CD4-positive, alpha-beta T cell treated with Interleukin-1 beta for 1 hour (primary cell): ENCODE results near the gene PPP1R26.

Source experiments
- DNase-seq, 2 donors: peaks; one replicate each; pipeline ENCODE4 v3.0.0-alpha.2; 2020 to 2022

Gene PPP1R26

DNA sequence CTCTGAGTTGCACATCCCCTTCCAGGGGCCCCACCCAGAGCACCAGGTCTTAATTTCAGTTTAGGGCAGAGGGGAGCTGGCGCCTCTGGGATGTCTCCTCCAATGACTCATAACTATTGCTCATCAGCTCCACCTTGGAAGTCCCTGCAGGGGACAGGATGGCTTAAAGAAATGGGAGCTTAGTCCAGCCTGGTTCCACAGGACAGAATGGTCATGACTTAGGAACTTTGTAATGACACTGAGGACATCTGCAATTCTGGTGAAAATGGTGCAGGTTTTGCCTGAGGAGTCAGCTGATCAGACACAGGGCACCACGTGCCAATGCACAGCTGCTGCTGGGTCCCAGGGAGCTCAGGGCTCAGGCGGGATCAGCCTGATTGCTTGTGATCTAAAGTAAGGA is 16.4 kb upstream of the PPP1R26 start:
- no peak for DNase-seq

DNA sequence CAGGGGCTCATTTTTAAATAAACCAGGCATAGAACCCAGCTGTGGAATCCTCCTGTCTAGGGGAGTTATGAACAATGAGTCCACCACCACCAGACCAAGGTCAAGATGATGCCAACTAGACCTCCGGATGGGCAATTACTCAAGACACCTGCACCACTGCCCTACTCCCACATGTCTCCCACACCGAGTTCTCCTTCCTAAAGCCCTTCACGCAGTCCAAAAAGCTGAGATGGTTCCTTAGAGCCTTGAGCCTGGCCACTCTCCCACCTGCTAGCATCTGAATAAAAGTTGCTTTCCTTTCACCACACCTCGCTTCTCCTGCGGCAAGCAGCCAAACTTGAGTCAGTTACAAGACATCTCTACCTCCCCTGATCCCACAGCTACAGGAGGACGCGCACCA is 15.4 kb upstream of the PPP1R26 start:
- no peak for DNase-seq

DNA sequence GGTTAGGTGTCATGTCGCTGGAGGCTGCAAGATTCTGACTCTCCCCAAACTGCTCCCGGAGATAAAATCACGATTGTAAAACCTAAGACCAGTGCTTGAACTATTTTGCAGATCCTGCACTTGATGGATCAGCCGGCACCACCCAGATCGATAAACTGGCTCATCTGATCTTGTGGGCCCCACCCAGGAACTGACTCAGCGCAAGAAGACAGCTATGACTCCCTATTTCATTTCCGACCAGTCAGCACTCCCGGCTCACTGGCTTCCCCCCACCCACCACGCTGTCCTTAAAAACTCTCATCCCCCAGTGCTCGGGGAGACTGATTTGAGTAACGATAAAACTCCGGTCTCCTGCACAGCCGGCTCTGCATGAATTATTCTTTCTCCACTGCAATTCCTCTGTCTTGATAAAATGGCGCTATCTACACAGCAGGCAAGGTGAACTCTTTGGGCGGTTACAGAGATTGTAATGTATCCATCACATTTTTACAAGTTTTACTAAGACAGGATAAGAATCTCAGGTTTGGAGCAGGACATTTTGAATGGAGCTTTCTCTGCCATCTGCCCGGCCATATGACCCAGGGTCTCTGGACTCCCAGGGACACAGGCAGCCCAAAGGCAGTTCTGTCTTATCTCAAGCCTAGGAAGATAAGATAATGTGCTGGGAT is 10.6 kb upstream of the PPP1R26 start:
- DNase-seq = peak; percentile 15 to 34

DNA sequence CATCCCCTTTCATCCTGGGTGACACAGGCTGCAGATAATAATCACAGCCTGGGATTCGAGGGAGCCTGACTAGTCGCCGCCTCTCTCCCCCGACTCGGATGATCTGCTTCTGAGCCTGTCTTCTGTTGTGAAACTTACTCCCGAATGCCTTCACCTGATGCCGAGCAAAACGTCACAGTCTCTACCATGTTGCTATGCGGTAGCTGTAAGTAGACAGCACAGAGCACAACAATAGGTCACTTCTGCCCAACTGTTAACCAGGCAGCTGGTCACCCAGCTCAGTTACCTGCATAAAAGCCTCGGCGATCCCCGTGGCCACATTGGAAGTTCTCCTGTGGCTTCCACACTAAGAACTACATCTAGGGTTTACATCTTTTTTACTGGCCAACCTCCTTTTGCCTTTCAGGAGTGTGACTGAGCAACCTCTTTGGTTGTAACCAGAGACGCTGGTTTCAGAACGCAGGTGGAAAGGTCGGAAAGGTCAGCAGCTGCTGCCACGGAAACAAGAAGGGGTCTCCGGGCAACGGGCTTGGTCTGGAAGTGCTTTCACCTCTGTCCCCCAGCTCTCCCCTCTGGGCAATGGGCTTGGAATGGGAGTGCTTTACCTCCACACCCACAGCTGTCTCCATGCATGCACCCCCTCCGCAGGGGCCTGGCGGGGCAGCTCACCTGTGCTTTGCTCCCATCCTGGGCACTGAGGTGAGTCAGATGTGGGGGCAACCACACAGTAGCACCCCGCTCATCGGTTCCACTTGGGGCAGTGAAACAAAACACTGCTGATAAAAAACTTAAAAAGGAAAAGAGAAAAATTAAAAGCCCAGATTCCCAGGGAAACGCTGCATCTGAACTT is 7.6 kb upstream of the PPP1R26 start:
- no peak for DNase-seq

DNA sequence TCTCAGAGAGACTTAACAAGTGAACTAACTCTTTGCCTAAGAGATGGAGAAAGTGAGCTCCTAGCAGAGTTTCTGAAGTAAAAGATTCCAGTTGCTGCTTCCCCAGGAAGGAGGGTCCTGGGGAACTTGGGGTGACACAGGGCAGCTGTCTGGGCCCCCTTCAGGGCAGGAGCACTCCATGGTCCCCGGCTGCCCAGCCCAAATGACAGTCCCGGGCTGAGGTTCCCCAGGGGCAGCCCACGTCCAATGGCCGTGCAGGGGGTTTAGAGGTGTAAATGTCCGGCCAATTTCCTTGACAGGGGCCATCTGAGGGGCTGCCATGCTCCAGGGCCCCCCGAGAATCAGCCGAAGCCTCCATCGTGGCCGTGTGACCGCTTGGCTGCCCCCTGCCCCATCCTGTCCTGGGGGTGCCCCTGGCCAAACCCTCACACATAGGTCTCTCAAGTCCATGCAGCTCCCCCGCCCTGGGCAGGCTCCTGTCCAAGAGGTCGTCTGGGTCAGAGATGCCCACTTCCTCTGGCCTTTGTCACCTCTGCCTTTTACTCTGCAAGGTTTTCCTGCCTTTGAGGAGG is 5.5 kb upstream of the PPP1R26 start:
- DNase-seq = no peak

DNA sequence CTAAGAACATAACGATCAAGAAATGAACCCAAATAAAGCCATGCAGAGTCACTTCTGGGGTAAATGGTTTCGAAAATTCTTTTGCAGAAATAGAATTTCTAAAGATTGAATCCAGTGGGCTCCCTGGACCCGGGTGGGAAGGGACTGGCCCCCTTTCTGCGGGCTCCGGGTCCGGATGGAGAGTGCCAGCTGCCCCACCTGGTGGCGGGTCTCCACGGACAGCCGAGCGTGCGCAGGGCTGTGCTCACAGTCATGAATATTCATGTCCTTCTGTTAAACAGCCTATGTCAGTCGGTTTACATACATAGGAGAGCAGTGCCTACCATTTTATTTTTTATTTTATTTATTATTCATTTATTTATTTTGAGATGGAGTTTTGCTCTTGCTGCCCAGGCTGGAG is 4.7 kb upstream of the PPP1R26 start:
- no peak for DNase-seq

DNA sequence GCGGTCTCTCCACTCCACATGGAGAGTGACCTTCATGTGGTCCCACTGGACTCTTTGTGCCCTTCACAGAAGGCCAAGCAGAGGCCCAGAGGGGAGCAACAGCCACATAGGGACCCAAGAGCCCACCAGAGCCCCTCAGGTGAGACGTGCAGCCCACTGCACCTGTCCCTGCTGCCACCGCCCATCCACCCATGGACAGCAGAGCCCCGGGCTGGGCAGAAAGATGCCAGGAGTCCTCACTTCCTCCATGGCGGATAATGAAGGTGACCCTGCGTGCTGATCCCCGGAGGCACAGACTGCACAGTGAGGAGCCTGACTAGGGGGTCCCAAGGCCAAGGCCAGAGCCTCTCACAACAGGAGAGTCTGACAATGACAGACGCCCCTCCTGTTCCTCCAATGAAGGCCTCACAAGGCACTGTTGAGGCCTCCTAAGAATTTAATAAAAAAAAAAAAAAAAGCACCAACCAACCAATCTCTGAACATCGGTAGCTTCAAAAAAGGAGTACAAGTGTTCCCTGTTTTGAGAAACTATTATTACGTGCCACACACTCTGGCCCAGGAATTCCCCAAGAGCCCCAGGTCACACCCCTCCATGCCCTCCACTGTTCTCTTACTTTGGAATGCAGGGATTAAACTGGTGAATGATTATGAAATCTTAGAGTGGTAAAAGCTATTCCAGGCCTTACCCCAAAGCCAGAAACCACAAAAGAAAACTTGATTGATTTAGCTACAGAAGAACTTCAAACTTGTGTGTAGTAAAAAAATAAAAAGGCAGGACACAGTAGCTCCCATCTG is 2.8 kb upstream of the PPP1R26 start:
- no peak for DNase-seq

DNA sequence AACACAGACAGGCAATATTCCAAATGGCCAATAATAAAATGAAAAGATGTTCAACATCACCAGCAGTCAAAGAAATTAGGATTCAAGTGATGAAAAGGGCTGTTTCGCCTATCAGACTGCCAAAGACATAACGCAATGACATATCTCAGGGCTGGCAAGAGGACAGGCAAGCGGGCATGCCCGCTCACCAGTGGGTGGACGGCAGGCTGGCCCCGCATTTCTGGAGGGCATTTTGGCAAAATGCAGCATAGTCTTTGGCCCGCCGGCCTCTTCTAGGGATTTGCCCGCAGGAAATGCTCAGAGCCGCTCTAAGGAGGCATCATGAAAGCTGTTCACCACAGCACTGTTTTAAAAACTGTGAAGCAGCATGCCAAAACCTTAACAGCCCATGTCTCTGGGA is 1.4 kb upstream of the PPP1R26 start:
- no peak for DNase-seq

DNA sequence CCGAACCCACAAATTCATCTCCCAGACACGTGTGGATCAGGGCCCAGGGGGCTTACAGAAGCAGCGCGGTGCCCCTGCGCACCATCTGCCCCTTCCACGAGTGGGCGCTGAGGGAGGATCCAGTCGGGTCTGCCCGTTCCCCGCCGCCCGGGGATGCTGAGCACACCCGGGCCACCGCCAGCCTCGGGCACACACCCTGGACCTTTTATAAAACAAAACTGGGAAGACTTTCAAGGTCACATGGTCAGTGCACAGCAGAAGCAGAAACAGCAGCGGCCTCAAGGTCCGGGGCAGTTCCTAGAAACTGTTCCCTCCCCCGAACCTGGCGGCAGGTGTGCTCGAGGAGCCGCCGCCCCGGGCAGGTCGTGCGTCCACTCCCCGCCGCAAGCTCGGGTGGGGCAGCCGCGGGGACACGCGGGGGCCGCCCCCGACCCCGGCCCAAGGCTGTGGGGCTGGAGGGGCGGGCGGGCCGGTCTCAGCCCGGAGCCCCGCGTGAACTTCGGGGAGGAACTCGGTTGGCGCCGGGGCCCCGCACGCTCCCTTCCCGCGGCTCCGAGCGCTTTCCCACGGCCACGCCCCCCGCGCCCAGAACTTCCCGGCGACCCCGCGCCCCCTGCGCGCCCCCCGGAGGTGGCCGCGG is 633 bp upstream of the PPP1R26 start:
- DNase-seq = no peak

DNA sequence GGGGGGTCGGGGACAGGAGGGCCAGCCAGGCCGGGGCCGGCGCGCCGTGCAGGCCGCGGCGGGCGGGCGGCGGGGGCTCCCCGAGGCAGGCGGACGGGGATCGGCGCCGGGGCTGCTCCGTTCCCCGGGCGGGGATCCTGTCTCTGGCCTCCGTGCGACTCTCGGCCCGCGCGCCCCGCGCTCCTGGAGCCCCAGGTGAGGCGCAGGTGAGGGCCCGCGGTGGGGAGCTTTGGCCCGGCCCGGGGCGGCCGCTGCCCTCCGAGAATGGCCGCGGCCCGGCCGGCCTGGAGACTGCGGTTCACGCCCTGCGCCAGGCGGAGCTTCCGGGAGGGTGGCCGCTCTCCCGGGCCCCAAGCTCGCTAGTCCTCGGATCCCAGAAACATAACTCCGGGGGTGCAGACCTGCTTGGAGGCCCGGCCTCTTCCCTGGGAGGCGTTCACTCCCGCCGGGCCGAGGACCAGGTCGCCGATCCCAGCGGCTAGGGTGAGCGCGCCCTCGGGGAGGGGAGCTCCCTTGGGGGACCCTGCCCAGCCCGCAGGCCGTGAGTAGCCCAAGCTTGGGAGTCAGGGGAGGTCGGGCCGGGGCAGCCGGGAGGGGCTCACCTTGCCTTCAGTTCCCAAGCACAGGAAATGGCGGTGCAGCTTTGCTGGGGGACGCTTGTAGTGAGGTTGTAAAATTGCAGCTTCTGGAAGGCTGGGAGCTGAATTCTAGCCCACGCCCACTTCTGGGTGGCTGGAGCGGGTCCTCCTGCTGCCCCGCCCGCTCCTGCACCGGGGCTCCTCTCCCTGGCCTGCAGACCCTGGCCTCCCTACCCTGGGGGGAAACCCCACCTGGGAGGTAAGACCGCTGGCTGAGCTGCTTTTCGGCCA is 723 bp downstream of the PPP1R26 start:
- DNase-seq = no peak

DNA sequence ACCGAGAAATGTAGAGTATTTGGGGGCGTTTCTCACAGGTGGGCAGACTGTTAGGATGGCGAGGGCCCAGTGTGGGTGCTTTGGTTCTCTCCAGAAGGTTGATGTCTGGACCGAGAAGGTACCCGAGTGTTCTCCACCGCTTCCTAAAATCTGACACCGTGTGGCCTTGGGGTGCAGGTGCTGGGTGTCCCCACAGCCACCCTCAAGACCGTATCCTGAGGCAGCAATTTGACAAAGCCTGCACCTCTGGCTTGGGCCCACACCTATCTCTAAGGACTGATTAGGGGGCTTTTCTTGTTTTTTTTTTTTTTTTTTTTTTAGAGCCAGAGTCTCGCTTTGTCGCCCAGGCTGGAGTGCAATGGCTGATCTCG is 1.3 kb downstream of the PPP1R26 start:
- DNase-seq = no peak

DNA sequence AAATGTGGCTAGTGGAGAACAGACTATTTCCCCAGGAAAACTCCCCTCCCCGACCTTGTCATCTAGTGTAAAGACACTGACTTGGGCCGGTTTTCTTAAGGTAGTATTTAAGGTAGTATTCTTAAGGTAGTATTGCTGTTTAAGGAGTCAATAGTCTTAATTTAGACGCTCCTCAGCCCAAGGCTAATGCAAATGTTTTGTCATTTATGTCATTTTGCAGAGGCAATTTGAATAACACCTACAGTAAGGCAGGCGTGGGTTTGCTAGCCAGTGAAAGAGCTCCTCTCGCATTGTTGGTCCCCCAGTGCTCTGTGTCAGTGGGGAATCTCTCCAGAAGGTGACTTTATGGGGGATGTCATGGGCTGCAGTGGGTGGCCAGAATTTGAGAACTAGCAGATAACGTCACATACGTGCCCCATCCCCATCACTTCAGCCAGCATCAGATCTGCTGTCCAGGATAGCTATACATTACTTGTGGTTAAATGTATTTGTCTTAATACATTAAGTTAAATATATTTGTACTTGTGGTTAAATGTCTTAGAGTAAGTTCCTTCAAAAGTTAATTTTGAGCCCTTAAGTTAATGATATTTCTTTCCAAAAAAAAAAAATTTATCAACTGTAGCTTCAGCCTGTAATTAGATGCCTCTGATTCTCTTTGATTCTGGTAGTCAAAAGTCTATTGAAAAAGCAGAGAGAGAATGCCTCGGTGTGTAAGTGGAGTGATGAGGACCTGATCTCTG is 2.6 kb downstream of the PPP1R26 start:
- DNase-seq = no peak

DNA sequence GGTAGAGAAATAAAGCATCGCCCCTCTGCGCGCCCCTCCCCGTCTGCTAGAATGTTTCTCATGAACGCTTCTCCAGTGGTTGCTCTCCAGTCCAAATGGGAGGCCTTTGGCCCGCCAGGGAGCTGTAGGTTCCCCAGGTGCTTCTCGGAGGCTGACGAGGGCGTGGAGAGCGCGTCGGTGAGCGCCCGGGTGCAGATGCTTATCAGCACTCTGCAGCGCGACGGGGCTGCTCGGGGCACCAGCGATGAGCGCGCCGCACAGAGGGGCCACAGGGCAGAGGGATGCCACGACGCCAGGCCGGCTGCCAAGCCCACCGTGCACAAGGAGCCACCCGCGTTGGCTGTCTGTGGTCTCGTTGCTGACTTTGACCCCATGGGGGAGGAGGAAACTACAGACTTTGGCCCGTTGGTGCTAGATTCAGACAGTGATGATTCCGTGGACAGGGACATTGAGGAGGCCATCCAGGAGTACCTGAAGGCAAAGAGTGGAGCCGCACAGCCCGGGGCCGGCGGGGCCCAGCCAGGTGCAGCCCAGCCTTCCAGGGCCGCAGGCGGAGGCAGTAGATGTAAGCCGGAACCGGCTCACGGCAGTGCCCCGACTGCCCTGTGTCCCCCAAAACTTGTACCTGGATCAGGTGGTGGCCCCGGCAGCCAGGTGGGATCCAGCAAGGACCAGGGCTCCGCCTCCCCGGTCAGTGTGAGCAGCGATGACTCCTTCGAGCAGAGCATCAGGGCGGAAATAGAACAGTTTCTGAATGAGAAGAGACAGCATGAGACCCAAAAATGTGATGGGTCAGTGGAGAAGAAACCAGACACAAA is 5.1 kb downstream of the PPP1R26 start:
- DNase-seq = no peak

DNA sequence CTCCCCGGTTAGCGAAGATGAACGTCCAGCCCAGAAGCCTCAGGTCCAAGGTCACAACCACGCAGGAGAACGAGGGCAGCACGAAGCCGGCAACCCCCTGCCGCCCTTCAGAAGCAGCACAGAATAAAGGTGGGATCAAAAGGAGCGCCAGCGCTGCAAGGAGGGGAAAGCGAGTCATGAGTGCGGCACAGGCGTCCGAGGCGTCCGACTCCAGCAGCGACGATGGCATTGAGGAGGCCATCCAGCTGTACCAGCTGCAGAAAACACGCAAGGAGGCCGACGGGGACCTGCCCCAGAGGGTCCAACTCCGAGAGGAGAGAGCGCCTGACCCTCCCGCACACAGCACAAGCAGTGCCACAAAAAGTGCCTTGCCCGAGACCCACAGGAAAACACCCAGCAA is 5.8 kb downstream of the PPP1R26 start:
- no peak for DNase-seq

DNA sequence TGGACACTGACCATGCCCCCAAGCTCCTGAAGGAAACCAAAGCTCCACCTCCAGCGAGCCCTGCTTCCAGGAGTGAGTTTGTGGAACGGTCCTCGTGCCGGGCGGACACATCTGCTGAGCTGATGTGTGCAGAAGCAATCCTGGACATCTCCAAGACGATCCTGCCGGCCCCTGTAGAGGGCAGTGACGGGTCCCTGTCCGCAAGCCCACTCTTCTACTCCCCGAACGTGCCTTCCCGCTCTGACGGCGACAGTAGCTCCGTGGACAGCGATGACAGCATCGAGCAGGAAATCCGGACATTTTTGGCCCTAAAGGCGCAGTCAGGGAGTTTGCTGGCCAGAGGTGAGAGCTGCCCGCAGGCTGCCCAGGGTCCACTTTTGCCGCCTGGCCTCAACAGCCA is 6.2 kb downstream of the PPP1R26 start:
- no peak for DNase-seq

DNA sequence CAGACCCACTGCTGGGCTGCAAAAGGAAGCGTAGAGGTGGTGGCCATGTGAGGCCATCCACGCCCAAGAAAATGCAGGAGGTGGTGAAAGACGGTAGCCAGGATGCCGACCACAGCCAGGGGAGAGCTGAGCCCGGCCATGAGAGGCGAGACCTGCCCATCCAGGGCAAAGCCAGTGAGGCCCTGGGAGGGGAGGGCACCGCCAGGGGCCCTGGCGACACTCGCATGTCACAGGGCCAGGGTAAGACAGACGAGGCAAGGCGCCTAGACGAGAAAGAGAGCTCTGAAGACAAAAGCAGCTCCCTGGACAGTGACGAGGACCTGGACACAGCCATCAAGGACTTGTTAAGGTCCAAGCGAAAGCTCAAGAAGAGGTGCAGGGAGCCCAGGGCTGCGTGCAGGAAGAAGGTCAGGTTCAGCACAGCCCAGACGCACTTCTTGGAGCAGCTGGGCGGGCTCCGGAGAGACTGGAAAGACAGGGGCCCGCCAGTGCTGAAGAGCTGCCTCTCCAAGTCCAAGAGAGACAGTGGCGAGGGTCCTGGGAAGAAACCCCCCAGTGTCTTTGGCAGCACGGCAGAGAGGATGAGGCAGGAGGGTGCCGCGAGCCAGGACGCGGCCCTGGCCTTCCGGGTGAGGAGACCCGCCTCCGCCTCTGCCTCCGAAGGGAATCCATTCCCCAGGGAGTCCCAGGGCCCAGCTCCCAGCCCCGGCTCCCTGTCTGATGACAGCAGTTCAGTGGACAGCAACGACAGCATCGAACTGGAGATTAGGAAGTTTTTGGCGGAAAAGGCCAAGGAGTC is 6.9 kb downstream of the PPP1R26 start:
- DNase-seq = no peak

DNA sequence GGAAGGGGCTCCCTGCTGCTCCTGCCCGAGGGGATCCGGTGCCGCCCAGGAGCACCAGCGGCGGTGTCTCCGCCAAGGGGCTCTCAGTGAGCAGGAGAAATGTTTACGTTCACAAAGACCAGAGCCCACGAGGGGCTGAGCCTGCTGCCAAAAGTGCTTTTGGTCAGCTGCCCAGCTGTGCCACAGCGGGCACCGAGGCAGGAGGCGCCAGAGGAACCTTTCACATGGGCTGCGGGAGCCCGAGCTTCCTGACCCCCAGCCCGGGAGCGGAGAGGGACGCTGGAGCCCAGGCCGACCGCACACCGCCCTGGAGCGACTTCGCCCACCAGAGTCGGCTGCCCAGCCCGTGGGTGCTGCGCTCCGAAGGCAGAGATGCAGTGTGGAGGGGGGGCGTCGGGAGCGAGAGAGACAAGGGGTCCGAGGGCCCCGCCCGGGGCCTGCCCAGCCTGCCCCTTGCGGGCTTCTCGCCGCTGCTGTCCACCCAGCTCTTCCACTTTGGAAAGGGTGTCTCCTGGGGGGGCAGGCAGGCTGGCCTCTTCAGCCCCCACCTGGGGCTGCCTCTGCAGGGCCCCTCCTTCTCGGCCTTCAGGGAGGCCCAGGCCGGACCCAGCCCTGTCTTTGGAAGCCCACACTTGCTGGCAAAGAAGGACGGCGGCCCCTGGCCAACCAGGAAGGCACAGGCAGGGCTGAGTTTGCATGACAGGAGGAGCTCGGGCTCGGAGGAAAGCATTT is 7.9 kb downstream of the PPP1R26 start:
- no peak for DNase-seq

DNA sequence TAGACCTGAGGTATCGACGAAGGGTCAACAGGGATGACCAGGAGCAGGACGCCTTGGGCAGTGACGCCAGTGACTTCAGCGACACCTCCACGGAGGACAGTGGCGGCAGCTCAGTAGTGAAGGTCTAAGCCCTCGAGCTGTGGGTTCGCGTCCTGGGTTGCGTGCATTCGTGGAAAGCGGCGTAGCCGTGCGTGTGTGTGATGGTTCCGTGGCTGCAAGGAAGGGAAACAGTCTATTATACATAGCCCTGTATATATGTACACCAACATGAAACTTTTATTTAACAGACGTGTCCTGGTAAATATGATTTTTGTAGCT is 8.4 kb downstream of the PPP1R26 start:
- no peak for DNase-seq

DNA sequence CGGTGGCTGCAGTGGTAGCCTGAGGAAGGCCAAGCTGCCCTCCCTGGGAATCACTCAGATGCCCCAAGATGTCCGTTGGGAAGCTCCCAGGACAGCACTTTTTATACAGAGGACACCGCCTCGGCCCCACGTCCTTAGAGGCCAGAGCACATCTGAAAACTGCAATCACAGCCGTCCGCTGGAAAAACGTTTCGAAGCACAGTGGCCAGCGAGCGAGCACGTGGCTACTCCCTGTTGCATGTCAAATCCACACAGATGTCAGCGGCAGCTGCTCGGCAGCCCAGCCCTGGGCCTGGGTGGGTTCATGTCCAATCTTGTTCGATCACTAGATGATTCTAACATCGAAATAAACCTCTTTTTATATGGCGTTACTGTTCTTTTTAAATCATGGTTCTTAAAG is 8.9 kb downstream of the PPP1R26 start:
- no peak for DNase-seq
